ENCODE measurements around the gene DTNB.

GRCh38 chr2:25699216-25699615, 25.8 kb upstream of the DTNB start:
- TF ChIP-seq EP300 (IDR thresholded peaks at IDR 0.05; ENCODE audit: borderline replicate concordance) (no peak), CREB1 (IDR thresholded peaks at IDR 0.05; ENCODE audit: low read depth) (no peak), MAX (IDR thresholded peaks at IDR 0.05) (no peak), REST (IDR thresholded peaks at IDR 0.05; ENCODE audit: low read depth) (no peak), RAD21 (IDR thresholded peaks at IDR 0.05; ENCODE audit: low read depth) (no peak), TAF1 (IDR thresholded peaks at IDR 0.05; ENCODE audit: low read depth) (no peak), FOXM1 (IDR thresholded peaks at IDR 0.05; ENCODE audit: borderline replicate concordance, low read depth) (no peak), TCF12 (IDR thresholded peaks at IDR 0.05; ENCODE audit: low read depth) (no peak), NFIC (IDR thresholded peaks at IDR 0.05) (no peak), YY1 (IDR thresholded peaks at IDR 0.05; ENCODE audit: low read depth) (no peak), CEBPB (IDR thresholded peaks at IDR 0.05) (no peak)
